Endothelial cell of hepatic sinusoid (primary cell): ENCODE measurements around the gene CWC22.
"Not testable (repeated sequence)": the region's sequence is repeated elsewhere in the genome, so short reads cannot be mapped to it uniquely, and the experiment has no call there.

Experiments
- in situ Hi-C: cut with HindIII; loops from 2 replicates; pipeline ENCODE4 v1.10.0; 2017; ENCODE audit warnings: low sequenced_read_pairs

The CWC22 gene

DNA sequence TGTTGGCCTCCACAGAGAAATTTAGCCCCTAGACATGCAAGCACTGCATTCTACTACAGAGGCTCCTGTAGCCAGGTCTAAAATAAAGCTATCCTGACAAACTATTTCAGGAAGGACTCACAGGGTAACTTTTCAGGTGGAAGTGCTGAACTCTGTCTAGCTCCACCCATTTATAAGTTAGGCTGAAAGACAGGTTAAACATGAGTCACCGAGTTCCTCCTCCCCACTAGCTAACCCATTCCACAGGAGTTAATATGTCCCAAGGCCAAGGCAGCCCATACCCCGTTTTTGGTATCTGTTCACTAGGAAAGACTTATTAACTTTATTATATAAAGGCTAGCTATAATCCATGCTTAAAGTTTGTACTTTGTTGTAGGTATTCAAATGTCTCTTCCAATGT is 3.5 kb downstream of the CWC22 start:
- in situ Hi-C loops, result no loop called here

DNA sequence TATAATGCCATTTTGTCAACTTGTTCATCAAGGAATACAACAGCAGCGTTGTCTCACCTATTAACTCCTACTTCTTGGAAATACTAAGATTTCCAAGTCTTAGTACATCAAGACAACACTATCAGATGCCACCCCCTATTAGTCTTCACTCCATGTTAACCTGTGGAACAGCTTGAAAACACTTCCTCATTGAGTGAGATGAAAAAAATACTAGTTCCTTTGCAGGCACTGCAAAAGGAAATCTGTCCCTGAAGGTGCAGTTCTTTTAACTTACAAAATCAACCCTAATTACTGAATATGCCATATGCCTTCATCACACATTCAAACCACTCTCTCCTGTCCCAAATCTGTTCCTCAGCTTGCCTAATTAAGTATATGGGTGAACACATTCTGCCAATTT is 4.0 kb downstream of the CWC22 start:
- in situ Hi-C loops, result no loop called here

DNA sequence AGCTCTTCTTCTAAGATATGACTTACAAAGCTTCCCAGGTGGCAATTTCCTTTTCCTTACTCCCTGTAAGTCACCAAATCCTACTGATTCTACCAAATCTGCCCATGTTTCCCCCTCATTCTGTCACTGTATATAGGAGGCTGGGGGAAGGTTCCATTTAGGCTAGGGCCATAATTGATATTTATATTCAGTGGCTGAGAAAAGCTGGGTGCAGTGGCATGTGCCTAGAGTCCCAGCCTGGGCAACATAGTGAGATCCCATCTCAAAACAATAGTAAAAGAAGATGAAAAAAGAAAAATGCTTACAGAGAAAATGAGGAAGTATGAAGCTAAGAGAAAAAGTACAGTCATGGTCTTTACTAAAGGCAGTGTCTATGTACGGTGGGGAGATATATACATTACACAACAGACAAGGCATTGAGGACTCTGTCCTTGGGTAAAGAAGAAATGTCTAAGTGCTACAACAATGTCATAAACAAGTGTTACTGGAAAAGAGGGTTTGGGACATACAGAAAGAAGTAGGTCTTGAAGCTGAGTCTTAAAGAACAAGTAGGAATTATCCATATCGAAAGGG is 4.8 kb downstream of the CWC22 start:
- in situ Hi-C loops, result no loop called here

DNA sequence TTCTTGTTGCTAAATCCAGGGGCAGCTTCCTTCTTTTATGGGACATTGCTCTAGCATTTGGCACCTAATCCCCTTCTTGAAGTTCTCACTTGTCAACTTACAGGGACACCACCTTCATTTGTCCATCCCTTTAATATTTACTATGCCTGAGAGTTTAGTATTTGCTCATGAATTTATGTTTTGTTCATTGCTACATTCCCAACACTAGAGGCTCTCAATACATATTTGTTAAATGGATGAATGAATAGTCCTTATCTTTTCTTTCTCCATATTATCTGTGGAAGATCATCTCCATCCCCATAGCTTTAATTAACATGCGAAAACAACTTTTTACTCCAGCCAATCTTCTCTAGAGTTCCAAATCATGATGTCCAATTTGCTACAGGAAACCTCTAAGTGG is 5.4 kb downstream of the CWC22 start:
- in situ Hi-C loops, result no loop called here

DNA sequence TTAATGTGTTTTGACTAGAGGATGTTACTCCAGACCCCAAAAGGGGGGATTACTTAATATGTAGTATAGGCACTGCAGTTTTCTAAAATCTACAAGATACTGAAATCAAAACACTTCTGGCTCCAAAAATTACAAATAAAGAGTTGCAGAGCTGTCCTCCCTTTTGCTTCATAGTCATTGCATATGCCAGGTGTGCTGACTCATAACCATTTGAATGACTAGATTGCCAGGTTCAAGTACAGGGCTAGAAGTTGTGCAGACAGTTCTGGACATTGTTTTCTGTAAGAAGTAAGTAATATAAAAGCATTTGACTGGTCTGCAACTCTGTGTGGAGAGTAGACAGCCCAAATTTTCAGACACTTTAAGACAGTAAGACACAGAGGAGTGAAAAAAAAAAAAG is 6.7 kb downstream of the CWC22 start:
- in situ Hi-C loops, result no loop called here

DNA sequence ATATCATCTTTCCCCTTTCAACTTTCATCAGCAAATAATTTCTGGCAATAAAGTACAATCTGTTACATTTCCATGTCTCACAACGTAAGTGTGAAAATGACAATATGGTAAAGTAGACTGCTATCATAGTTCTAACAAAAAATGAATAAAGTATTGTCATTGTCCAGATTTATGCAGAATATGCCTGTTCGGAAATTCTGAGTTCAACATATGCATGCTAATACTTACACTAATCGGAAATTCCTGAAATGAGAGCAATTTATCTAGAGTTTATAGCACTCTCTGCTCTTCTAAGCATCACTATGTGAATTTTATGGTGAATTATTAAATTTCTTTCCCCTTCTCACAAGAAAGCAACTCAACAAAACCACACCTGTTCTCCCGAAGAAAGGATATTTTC is 8.1 kb downstream of the CWC22 start:
- in situ Hi-C loops, result no loop called here

DNA sequence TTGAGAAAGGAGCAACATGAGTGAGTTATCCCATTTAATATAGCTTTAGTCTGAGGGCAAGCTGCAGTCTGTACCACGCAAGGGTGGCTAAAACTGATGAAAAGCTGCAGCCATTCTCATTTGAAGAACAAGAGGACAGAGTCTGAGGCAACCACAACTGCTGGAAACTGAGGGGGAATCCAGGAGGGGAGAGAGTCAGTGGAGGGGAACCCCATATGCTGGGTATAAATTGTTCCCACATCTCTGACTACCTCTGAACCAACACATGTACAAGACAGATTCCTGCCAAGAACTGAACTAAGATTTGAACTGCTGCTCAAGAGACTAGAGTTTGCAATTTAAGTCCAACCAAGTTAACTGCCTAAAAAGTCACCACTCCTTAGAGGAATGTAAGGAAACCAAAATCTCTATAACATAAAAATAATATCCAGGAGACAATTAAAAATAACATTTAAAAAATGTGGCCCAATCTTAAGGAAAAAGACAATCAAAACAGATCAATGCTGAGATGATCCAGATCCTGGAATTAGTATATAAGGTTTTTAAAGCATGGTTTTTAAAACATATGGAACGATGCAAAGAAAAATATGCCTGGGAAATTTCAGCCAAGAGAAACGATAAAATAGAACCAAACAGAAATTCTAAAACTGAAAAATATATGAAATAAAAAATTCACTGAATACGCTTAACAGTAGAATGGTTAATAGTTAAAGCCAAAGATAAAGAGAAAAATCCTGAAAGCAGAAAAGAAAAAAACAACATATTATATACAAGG is 11.2 kb downstream of the CWC22 start:
- in situ Hi-C loops, result no loop called here

DNA sequence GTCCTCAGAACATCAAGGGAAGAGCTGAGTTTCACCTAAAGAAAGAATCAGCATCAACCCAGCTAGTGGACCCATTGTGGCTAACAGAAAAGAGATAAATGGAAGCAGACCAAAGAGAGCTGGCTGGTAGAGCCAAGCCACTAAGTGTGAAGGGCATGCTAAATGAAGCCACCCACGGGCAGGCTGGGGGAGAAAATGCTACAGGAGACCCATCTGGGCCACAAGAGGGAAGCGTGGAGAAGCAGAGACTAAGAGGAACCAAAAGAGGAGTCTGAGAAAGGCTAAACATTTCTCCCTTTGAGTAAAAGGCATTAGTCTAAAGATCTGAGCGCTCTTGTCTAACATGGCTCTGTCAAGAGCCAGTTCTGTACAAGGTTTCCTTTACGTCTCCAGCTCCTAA is 15.8 kb downstream of the CWC22 start:
- in situ Hi-C loops, result no loop called here

DNA sequence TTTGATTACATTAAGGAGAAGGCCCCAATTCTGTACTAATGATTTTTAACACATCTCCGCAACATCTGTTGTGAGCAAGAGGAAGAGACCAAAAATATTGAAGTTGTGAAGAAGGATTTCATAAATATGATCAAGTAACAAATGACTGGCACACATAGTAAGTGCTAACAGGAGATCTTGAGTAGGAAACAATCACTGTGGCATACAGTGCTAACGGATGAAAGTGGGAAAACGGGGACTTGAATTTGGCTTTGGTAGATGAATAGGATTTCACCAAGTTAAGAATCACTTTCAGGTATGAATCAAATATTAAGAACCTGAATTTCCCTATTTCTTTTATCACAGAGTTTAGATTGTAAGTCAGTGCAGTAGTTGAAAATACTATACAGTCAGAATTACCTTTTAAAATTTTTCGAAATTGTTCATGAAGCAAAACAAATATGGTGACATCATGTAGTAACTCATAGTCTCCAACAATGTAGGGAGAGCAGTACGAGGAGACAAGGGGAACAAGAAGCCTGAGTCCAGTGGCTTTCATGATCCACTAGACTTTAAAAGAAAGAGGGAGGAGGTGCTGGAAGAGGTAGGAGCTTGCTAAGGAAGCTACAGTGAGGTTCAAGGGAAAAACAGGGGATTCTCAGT is 16.3 kb downstream of the CWC22 start:
- in situ Hi-C loops, result no loop called here

DNA sequence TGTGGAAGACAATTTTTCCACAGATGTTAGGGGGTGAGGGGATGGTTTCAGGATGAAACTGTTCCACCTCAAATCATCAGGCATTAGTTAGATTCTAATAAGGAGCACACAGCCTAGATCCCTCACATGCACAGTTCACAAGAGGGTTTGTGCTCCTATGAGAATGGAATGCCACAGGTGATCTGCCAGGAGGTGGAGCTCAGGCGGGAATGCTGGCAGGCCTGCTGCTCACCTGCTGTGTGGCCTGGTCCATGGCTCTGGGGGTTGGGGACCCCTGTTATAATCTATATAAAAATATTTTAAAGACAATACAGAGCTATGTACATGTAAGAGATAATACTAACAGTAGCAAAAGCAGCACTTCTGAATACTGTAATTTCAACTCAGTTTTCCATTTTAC is 19.2 kb downstream of the CWC22 start:
- in situ Hi-C loops, result no loop called here

DNA sequence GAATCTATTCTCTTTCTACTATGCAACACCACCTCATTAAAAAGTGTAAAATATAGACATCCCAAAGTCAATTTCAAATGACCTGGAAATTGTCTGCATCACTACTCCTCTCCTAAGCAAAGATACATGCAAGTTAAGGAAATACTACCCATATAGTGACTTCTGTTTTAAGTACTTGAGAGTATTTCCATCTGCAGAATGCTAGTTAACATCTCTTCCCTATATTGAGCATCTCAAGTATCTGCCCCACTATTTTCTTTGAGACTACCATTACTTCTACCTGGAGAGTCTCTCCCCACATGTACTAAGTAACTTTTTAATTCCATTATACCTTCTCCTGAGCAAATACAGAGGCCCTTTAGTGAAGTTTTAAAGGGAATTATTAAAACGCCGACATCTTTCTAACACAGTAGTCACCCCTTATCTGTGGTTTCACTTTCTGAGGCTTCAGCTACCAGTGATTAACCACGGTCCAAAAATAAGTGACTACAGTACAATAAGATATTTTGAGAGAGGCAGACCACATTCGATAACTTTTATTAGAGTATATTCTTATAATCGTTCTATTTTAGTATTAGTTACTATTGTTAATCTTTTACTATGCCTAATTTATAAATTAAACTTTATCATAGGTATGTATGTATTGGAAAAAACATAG is 21.8 kb downstream of the CWC22 start:
- in situ Hi-C loops, result no loop called here

DNA sequence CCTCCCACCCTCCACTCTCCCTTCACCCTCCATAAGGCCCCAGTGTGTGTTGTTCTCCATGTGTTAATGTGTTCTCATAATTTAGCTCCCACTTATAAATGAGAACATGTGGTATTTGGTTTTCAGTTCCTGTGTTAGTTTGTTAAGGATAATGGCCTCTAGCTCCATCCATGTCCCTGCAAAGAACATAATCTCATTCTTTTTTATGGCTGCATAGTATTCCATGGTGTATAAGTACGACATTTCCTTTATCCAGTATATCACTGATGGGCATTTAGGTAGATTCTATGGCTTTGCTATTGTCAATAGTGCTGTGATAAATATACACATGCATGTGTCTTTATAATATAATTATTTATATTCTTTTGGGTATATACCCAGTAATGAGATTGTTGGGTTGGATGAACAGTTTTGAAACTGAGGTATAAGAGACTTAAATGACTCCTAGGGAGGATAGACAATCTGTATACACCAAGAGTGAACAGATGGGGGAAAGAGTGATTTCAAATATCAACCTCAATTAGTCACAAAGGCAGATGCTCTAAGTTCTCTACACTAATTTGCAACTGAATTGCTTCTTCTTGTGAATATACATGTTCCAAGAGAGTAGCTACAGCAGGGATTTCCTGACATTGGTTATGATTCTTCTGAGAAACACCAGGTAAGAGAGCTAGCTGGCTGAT is 23.7 kb downstream of the CWC22 start:
- in situ Hi-C loops, result no loop called here

DNA sequence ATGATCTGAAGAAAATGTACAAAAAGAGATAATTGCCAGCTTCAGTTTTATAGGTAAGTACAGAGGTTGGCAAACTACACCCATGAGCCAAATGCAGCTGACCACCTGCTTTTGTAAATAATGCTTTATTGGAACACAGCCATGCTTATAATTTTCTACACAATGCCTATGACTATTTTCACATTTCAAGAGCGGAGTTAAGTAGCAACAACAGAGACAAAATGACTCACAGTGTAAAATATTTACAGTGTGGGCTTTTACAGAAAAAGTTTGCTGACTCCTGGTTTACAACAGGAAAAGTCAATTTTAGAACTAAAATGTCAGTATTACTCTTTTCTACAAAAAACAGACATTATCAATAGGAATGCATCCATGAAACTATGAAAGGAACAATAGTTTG is 26.0 kb downstream of the CWC22 start:
- in situ Hi-C loops, result no loop called here

DNA sequence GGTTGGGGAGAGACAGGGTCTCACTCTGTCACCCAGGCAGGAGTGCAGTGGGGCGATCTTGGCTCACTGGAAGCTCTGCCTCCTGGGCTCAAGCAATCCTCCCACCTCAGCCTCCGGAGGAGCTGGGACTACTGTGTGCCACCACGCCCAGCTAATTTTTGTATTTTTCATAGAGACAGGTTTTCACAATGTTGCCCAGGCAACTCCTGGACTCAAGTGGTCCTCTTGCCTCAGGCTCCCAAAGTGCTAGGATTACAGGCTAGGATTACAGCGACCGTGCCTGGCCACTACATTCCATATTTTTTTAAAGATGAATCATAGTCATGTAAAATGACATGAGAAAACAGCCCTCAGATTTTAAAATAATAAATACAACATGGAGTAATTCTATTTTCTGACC is 32.3 kb downstream of the CWC22 start:
- in situ Hi-C loops, result no loop called here

DNA sequence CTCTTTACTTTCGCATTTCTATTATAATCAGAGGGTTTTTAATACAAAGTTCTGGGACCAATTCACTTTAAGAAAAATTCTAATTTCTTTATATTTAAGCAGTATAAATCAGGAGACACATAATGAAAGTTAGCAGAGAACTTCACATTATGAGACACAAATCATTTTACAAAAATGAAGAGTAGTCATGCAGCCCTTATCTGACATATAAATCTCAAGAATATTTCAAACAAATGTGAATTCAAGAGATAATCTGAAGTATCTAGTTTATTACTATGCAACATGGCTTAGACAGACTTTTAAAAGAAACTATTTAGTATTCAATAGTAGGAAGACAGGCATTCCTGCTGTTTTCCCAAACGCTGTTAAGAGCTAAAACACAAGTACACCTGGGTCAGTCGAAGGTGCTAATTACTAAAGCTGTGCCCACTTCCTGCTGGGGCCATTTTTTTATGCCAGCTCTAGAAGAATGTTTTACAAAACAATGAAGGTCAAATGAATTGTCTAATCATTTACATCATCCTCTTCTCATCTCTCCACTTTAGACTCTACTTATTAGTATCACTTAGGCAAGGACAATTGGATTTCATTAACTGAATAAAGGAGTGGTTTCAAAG is 40.2 kb downstream of the CWC22 start:
- in situ Hi-C loops, result no loop called here

DNA sequence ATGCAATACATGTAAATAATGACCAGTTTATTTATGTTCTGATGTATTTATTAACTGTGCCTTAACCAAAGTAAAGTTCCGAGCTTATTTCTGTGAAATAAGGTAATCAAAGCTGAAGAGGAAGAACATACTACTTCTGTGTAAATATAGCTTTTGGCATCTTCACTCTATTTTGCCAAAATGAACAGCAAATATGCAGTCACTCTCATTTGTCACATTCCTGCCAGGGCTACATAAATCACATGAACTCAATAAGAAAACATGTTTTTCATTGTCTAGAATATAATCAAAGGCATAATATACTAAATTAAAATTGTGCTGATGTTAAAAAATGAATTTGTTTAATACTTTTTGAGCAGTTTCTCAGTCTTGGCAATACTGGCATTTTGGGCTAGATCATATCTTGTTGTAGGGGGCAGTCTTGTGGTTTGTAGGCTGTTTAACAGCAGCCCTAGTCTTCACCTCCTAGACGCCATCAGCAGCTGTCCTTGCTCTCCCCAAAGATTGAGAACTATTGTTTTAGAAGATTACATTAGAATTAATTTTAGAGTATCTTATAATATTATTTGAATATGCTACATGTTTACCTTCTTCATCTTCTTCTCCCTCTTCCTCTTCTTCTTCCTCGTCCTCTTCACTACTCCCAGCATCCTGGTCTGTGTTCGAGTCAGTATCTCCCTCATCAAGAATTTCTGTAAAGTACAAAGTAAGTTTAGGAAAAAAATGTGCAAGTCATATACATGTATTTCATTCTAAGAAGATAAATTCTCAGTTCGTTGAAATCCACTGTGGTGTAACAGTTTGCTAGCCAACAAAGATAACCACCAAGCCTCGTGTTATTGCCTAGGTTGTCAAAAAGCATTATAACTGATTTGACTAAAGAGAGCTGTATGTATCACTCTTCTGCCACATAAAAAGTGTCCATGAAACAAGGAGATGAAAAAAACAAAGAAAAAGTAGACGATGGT is 41.5 kb downstream of the CWC22 start:
- in situ Hi-C loops, result no loop called here

DNA sequence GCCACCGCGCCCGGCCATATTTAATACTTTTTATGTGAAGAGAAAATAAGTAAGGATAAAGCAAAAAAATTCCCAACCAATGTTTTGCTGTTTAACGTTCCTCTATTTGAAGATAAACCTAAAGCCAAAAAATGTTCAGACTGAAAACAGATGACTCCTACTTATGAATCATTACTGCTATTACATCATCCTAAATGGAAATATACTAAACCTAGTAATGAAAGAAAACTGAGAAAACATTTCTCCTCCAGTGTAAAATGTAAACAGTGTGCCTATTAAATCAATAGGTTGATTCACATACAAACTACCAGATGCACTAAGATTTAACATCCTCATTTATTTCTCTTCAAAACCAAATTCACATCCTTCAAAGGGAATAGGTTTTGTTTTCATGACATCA is 43.5 kb downstream of the CWC22 start:
- in situ Hi-C loops, result no loop called here

DNA sequence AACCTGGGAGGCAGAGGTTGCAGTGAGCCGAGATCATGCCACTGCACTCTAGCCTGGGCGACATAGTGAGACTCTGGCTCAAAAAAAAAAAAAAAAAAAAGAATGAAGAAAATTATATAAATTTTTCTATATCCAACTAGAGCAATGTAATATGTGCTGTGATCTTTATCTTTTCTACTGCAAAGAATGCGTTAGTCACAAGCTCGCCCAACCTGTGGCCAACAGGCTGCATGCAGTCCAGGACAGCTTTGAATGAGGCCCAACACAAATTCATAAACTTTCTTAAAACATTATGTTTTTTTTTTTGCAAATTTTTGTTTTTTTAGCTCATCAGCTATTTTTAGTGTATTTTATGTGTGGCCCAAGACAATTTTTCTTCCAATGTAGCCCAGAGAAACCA is 48.8 kb downstream of the CWC22 start:
- in situ Hi-C loops, result not testable (repeated sequence)

DNA sequence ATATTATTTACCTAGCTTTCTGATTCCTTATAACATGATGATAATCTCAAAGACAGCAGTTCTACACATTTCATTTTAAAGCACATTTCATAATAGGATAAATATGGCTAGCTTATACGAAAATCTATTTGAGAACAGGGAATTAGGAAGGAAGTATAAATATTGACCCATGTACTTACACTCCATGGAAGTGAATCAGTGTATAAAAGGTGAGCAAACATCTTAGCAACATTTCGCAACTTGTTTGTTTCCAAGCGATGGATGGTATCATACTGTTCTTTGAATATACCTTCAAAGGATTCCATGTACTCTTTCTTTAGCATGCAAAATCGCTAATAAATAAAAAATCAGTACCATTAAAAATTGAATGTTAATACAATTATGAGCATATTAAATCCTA is 53.1 kb downstream of the CWC22 start:
- in situ Hi-C loops, result no loop called here

DNA sequence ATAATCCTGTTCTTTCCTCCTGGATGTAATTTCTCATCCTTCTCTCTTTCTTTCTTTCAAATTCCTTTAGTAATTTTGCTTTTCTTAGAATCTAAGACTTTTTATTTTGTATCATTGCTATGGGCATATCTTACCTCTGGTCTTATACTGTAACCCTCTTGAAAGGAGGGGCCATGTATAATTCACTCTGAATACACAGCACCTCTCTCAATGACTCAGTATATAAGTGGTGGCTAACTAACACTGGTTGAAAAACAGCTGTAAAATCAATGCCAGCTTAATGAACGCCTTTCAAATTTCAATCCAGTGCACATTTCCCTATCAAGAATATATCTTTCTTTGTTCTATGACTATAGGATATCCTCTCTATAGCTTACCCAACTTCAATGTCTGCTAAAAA is 53.7 kb downstream of the CWC22 start:
- in situ Hi-C loops, result no loop called here
